GM19397 (cell line): ENCODE data around the gene ARL2BP.

Experiments used
- ATAC-seq: cut with Tn5 transposase; IDR thresholded peaks from one replicate; pipeline ENCODE4 v1.9.1; 2021; ENCODE audit warnings: mild to moderate bottlenecking, moderate library complexity; ENCODE audit not compliant: unreplicated experiment

Gene ARL2BP

DNA sequence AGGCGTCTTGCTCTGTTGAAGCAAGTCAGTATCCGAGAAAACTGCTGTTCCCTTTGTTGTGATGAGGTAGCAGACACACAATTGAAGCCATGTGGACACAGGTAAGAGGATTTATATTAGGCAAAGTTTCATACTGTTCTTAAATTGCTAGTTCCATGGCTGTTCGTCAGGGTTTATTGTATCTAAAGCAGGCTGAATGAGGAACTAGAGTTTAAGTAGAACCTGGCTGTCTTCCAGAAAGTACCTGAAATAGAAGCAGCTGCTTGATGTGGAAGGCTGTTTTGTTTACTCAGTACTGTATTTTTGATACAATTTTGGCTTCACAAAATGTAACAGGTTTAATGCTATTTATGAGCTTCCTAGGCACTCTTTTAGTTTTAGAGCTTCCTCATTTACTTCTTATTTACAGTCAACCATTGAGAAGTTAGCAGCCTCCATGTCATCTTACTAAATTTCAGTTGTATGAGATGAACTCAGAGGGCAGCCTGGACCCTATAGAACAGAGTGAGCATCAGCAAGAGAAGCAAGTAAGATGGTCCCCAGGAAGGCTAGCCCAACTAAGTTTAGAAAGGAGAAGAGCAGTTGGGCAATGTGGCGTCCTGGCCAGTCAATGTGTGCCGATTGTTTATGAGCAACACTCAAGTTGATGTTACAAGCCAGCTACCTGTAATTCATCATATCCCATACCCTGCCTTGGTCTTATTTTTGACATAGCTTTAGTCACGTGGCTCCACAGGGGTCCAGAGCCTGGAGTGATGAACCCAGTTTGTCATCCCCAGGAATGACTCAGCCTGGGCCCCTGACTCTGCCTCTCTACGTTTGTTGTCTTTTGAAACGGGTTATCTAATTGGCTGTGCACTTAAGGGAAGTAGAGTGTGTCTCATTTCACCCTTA is 9.7 kb upstream of the ARL2BP start:
- no peak for ATAC-seq

DNA sequence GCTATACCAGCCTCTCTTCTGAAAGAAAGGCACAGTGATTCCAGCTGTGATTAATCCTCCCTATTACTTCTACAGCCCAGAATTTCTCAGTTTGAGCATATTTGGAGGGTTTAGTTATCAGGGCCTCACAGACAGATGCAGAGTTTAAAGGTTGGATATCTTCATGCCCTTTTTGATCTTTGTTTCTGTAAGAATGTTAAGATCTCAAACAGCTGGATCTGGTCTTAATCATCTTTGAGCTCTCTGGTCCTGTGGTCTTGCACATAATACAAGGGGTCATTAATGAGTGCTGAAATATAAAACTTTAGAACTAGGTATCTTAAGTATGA is 9.1 kb upstream of the ARL2BP start:
- no peak for ATAC-seq

DNA sequence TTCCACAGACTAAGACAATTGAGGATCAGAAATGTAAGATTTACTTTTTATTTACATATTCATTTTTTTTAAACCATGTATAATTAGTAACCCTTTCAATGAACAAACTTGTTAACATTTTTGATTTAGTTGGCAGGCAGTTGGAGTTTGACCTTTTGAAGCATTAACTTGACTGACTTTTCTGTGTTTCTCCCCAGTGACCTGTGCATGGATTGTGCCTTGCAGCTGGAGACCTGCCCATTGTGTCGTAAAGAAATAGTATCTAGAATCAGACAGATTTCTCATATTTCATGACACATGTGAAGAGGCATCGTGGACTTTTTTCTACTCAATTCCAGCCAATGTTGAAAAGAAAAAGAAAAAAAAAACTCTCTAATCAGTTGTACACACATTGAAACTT is 6.4 kb upstream of the ARL2BP start:
- ATAC-seq, result no peak

DNA sequence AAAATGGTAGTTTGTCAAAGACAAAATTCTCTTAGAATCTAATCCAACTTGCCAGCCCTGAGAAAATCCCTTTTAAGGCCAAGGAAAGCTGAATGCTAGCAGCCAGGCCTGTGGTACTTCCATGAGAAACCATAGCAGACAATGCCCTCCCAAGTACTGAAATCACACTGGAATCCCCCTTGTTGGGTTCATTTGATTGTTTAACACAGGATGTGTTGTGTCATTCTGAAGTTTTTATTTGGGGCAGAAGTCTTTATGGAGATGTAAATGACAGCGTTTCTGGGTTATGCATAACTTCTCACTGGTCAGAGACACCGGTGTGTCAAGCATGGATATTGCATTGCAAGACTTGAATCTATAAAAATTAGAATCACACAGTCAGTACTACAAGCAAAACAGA is 6.0 kb upstream of the ARL2BP start:
- no peak for ATAC-seq

DNA sequence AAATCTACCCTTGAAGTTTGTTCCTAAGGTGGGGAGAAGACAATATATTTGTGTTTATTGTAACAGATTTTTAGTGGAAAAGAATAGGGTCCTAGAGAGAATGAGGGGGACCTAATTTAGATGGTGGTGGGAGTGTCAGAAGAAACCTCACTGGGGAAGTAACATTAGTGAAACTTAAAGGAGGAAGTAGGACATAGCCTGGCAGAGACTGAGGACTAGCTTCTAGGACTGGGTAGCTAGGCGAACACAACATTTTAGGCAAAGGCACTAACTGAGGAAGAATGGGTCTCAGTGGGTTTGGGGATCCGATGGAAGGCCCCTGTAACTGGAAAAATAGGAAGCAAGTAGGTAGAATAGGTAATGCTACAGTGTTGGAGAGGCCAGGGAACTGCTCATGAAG is 4.2 kb upstream of the ARL2BP start:
- ATAC-seq, result no peak

DNA sequence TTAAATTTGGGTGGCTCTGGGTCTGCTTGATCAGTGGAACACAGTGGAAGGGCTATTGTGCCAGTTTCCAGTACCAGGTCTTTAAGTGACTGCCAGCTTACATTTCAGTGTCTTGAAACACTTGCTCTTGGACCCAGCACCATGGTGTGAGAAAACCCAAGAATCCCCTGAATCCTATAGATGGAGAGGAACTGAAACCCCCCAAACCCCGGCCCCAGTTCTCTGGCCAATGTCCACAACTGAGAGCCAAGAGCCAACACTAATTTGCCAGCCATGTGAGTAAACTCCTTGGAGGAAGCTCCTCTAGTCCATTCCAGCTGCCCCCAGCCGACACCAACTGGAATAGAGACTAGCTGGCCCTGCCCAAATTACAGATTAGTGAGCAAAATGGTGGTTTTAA is 2.4 kb upstream of the ARL2BP start:
- no peak for ATAC-seq

DNA sequence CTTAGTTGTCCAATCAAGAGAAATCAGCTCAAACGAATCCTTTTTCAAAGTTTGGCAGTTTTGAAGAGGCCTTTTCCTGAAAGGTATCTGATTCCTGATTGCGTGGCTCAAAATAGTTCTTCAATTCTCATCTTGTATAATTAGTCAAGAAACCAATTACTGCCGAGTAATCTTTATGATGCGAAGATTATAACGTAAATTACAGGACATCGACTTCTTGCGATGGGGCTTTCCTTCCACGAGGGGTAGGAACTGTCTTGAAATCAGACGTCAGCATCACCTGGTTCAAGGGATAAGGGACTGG is 644 bp upstream of the ARL2BP start:
- ATAC-seq, result peak; percentile 8

DNA sequence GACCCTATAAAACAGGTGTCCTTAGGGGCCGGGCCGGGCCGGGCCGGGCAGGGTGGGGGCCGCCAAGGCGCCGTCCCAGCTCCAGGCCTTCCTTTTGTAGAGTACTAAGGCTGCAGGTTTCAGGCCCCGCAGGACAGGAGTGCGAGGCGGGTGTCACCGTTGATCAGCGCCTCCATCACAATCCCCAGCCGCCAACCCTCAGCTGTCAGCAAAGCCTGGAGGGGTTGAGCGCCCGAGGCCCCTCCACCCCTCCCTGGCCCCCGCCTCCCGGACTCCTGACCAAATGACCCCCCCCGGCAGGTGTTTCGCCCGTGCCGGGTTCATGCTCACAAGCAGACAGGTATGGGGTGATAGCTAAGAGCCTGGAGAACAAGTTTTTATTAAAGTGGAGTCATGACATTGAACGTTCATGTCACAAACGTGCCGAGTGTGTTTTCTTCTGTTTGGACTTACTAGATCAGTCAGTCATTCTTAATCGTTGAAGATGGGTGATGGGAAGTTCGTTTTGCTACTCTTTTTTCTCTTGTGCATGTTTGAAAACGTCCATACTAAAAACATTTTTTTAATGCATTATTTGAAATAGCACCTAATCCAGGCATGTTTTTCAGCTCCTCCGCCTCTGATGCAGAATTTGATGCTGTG is 534 bp downstream of the ARL2BP start:
- ATAC-seq, result no peak

DNA sequence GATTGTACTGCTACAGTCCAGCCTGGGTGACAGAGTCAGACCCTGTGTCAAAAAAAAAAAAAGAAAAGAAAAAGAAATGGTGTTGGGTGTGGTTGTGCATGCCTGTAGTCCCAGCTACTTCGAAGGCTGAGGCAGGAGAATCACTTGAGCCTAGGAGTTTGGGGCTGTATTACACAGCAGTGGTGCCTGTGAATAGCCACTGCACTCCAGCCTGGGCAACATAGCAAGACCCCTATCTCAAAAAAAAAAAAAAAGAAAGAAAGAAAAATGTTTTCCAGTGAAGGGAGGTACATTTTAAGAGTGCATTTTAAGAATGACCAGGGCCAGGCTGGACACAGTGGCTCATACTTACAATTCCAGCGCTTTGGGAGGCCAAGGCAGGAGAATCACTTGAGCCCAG is 6.3 kb downstream of the ARL2BP start:
- no peak for ATAC-seq

DNA sequence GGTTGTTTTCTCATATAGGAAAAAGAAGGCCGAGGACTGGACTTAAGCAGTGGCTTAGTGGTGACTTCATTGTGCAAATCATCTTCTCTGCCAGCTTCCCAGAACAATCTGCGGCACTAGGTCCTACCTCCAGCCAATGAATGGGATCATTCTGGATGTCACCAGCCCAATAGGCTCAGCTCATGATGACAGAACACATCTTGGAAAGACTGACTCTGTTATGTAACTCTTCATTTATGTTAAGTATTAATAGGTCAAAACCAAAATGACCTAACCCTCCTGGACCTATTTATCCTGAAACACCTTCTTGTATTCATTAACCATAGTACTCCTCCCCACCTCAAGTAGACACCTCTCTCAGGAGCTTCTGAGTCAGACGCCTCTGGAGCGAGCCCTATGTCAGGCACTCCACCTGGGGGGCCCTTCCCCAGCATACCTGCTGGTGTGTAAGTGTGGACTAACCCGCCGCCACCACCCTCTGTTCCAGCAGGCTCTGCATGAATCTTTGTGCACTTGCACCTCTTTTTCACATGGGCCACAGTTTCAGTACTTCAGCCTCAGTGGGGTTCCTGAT is 7.2 kb downstream of the ARL2BP start:
- no peak for ATAC-seq

DNA sequence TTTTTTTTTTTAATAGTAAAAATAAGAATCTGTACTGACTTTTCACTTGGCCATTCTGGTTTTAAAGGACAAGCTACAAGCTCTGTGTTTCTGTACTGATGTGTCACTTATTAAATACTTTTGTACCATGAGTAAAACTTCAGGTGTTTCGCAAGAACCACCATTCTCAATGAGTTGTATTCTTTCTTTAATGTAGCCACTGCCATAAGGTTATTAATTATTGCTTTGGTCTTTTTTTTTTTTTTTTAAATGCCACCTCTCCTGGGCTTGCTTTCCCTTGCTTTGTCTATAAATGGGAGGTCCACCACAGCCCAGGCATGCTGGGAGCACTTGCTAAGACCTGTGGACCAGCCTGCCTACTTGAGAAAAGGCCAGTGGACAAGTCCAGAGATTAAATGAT is 8.4 kb downstream of the ARL2BP start:
- no peak for ATAC-seq

DNA sequence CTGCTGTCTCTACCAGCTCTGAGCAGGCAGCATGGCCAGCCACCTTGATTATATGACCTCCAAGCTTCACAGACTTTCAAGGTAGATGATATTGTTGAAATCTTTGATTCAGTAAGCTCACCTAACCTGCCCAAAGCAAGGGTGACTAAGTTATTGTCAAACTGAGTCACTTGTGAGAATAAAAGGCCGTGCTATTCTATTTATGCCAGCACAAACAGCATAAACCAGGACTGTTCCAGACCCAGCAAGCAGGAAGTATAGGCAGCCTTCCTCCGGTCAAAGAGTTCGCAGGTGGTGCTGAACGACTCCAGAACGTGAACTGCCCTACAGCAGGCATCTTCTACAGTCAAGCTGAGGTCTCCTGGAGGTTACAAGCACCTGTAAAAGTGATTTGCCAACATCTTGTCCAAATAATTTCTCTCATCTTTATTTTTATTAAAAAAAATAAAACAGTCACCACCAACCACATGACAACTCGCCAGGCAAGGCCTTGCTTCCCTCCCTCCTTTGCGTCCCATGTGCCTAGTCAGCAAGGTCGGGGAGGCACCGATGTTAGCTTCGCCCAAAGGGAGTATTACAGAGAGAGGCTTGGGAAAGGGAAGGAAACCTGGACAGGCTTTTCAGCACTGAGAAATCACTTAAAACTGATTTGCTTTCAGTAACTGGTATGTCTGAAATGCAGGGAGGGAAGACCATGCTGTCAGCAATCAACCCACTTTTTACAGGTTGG is 10.8 kb downstream of the ARL2BP start:
- no peak for ATAC-seq

DNA sequence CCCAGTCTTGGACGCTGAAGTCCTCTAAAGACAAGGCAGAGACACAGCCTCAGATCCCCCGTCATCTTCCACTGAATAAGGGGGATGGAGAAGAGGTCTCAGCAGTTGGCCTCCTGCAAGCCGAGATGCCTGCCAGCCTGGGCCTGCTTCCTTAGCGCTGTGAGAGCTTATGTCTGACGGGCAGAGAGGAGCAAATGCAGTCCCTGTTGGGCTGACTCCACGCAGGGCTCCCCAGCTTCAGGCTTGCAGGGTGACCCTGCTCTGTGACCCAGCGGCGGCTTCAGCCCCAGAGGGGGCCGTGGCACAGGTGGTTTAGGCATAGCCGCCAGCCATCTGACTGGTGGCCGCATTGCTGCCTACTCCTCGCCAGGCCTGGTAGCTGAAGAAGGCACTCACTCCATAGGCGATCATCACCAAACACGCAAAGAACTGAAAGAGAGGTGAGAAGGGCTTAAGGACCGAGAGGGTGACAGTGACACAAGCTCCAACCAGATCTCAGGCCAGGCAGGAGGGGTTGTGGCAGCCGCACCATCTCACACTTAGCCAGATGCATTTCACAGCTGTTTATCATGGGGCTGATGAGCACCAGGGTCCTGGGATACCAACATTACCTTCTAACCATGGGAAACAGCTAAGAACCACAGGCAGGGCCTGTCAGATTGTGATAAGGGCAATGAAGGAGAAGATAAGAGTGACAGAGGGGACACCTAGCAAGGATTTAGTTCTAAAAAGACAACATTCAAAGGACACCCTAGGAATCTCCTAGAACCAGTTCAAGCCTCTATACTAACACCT is 11.7 kb downstream of the ARL2BP start:
- ATAC-seq, result no peak

DNA sequence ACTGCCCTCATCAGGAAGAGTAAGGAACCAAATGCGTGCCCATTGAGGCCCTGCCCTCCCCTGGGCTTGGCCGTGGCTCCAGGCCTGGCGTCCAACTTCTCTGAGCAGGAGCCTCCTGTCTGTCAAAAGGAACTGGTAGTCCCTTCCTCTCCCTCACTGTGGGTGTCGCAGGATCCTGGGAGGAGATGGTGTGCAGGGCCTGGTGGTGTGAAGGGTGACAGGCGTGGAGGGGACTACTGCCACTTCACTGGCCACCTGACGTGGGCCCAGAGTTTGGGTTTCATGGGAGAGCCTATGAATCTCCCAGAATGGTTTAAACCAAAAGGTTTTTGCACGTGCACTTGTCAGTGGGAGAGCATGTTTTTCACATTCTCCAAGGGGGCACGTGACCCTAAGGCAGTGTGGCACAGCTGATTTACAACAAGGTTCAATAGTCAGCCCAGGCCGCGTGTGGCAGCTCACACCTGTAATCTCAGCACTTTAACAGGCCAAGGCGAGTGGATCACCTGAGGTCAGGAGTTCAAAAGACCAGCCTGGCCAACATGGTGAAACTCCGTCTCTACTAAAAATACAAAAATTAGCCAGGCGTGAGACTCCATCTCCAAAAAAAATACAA is 12.5 kb downstream of the ARL2BP start:
- no peak for ATAC-seq

DNA sequence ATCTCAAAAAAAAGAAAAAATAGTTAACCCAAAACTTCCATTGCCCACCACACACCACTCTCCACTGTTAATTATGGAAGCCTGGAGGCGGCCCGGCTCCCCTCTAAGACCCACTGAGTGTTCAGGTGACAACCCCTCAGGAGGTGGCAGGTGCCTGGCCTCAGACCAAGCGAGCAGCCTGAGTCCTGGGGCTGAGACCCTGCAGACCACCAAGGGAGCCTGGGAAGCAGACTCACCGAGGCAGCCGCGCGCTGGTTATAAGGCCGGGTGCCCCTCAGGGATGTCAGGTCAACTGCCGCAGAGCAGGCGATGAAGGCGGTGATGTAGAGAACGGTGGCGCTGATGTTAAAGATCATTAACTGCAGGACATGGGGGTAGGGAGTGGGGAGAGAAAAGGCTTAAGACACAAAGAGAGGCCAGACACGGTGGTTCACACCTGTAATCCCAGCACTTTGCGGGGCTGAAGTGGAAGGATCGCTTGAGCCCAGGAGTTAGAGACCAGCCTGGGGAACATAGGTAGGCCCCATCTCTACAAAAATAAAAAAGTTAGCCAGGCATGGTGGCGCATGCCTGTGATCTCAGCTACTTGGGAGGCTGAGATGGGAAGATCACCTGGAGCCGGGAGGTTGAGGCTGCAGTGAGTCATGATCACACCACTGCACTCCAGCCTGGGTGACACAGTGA is 13.3 kb downstream of the ARL2BP start:
- no peak for ATAC-seq

DNA sequence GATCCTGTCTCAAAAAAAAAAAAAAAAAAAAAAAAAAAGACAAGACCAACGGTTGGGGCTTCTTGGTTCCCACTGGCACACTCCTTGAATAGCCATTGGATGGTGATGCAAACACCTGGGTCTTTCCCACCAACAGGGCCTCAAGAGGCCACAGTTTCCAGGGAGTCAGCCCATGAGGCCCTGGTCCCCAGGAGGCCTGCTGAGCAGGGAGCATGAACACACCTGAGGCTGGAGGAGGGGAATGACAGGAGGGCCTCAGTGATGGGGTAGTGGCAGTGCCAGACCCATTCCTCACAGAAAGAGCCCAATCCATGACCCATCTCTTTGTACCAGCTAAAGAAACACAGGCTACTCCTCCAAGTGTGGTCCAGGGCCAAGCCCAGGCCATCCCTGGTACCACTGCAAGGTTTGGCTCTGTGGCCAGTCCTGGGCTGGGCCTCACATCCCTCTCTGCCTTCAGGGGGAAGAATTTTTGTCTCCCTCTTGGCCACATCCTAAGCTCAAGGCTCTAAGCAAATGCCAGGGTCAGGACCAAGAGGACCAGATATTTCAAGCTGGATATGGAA is 13.9 kb downstream of the ARL2BP start:
- no peak for ATAC-seq

DNA sequence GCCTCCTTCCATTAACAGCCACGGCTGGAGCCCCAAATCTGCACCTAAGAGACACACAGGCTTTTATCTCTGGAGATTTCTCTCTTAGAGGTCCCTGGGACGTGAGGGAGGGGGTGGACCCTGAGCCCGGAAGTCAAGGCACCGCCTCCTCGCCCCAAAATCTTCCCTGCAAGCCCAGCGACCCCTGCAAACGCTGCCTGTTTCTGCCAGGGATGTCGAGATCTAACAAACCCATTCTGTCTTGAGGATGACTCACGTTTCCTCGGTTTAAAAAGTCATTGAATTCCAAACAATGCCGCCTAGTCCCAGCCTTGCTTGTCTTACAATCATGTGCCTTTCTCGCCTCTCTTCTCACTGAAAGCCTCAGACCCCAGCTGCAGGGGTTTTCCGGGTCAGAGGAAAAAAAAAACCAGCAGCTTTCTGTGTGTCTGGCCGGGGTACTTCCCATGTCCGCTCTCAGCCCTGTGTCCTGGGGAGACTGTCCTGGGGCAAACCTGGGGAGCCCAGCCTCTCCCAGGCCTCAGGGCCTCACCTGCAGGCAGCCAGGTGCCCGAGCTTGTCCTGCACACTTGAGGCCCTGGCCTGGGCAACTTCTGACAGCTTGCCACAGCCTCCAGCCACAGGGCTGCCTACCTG is 15.4 kb downstream of the ARL2BP start:
- no peak for ATAC-seq

DNA sequence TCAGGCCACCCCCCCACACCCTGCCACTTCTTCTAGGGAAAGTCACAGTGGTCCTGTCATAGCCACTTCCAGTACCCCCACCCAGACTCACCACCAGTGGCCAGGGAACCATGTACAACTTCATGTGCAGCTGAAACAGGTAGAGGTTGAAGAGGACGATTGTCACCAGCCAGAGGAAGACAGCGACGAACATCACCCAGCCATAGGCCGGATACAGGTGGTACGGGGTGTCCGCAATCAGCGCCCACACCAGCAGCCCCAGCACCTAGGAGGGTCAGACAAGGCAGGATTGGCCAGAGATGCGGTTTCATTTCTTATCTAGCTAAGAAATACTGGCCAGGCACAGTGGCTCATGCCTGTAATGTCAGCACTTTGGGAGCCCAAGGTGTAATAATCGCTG is 16.7 kb downstream of the ARL2BP start:
- no peak for ATAC-seq

DNA sequence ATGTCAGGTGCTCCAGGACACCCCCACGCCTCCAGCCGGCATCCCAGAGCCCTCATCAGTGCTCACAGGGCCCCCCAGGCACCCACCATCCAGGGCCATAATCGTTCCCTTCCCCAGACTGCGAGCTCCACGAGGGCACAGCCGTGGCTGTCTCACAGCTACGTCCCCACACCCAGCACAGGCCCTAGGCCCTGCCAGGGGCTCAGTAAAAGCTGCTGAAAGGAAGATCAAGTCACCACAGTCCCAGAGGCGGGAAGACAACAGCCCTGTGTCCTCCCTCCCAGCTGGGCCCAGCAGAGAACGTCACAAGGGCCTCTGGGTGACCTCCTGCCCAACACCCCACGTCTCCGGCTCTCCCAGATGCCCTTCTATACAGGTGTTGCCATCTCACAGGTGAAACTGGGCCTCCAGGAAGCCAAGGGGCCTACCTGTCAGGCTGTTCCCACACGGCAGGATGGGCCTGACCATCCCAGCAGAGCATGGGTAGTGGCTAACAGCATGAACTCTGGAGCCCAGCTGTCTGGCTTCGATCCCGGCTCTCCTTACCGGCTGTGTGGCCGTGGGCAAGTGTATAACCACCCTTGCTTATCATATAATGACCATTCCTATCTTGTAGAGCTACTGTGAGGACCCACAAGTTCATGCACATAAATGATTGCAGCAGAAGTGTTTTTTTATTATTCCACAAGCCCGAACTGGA is 17.9 kb downstream of the ARL2BP start:
- no peak for ATAC-seq
